NCI-H1048 (cell line): ENCODE data around the gene TMEM259.

Source experiments
- DNase-seq: peaks from one replicate; lab custom pipeline; 2025; lab: John Stamatoyannopoulos, UW

The TMEM259 gene

GRCh38 chr19:986083-986482 lies 34.8 kb downstream of the TMEM259 start:
- DNase-seq: no peak

DNA sequence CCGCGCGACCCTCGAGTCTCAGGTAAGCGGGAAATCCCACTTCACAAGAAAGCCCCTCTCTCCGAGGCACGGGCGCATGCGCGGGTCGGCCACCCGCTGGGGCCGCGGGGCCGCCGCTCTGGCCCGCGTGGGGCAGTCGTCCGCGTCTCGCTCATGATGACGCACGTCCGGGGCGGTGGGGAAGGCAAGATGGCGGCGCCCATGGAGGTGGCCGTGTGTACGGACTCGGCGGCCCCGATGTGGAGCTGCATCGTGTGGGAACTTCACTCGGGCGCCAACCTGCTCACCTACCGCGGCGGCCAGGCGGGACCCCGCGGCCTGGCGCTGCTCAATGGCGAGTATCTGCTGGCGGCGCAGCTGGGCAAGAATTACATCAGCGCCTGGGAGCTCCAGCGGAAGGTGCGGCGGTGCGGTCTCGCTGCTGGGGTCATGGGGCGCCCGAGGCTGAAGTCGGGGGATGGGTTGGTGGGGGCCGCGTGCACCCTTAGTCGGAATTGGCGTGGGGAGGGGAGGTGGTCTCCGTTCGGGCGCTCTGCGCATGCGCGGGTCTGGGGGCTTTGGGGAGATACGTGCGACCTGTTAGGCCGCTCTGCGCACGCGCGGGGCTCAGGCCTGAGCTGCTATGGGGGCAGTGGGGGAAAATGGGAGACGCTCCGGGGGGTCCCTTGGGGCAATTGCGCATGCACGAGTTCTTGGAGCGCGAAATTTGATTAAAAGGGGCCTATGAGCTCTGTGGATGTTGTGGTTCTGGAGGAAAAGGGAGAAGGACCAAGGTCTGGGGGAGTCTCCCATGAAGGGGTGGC lies 36.6 kb downstream of the TMEM259 start, which contains the start of gene WDR18:
Gene WDR18 (plus strand): TSS at position 181 of the 803 bp plus-strand sequence. CDS start 9 bp downstream, at position 190.
- peak; percentile 67 for DNase-seq

GRCh38 chr19:982567-983170 lies 38.3 kb downstream of the TMEM259 start:
- DNase-seq: no peak

DNA sequence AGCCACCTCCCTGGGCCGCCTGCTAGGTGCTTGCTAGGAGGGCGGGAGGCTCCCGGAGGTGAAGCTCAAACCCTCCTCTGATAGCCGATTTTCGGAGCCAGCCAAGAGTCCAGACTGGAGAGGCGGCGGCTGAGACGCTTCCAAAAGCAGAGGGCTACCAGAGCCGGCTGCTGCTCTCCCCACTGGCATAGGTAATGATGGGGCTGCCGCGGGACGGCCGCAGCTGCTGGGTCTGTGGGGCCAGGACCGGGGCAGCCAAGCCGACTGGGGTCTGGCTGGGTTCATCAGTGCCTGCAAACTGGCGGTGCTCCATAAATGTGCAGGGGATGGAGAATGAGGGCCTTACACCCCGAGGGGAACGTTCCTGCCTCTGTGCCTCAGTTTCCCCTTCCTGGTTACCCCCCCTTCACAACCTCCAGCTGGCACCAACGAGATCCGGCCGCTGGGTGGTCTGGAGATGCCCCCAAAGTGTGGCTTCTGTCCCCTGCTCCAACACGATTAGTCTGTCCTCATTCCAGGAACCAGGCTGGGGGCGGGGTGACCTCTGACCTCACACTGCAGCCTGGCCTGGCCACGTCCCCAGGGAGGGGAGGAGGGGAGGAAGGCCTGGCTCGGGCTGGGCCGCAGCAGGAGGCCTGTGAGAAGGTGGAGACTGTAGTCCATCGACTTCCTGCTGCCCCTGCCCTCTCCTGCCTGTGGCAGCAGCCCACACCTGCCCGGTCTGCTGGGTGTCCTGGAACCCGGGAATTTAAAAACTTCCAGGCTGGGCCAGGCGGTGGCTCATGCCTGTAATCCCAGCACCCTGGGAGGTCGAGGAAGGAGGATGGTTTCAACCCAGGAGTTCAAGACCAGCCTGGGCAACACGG lies 40.6 kb downstream of the TMEM259 start:
- no peak for DNase-seq

DNA sequence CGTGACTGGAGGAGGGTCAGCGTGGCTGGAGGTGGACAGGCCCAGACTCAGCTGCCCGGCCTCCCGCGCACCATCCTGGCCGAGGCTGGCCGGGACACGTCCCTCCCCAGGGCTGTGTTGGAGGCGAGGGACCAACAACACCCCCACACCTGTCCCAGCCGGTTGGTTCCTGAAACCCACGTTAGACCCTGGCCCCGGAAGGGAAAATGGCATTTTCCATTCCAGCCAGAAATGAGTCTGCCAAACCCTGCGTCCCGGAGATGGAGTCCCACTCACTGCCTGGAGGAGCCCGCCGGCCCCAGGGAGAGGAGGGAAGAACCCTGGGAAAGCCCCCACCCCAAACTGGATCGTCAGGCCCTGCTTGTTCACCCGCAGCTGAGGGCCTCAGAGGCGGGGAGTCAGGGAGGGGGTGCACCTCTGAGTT lies 41.6 kb downstream of the TMEM259 start:
- no peak for DNase-seq

DNA sequence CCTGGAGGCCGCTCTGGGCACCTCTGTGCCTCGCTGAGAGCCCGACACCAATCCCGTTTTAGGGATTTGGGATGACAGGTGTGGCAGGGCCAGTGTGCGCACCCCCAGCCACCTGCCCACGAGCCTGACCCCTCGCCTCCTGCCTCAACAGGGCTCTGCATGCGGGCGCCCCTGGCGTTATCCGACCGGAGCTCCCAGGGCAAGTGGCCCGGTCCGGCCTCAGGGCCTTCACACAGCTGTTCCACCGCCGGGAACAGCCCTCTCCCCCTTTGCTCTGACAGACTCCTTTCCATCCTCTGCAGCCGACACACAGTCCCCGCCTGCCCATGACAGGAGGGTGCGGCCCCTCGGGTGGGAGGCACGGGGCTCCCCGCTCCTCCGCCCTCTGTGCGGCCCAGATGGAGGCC lies 43.9 kb downstream of the TMEM259 start:
- DNase-seq: no peak

- no peak for DNase-seq
Measured at GRCh38 chr19:976476-976875, 44.4 kb downstream of the TMEM259 start.

GRCh38 chr19:974564-975257 lies 46.2 kb downstream of the TMEM259 start:
- no peak for DNase-seq

GRCh38 chr19:973726-974563 lies 47.0 kb downstream of the TMEM259 start:
- no peak for DNase-seq

- DNase-seq: no peak
Measured at GRCh38 chr19:972281-972680, 48.6 kb downstream of the TMEM259 start.

DNA sequence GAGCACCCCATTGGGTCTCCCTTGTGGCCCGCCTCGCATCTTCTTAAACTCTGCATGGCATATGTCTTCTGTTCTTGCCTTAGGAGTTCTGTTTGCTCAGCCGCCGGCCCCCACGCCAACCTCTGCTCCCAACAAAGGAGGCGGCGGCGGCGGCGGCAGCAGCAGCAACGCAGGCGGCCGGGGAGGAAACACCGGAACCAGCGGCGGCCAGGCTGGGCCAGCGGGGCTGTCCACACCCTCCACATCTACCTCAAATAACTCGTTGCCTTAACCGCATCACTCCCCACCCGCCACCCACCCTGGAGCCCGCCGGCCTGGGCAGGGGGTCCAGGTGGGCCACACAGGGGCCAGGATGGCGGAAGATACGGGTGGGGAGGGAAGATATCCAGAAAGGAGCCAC lies 49.1 kb downstream of the TMEM259 start:
- DNase-seq: no peak

DNA sequence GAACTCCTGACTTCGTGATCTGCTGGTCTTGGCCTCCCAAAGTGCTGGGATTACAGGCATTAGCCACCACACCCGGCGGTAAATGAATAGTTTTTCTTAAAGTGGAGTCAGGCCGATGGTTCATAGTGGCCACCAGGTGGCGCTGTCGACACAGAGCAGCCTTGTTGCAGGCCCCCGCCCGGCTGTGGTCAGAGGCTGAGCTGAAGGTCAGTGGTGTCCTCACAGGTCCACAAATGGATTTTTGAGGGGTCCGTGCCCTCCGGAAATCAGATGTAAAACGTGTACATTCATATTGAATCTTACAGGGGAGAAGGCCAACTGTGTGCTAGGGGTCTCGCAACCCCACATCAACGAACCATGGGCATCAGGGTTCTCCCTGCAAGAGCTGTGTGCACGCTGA lies 50.2 kb downstream of the TMEM259 start:
- no peak for DNase-seq

- no peak for DNase-seq
Measured at GRCh38 chr19:966485-967088, 54.3 kb downstream of the TMEM259 start.

DNA sequence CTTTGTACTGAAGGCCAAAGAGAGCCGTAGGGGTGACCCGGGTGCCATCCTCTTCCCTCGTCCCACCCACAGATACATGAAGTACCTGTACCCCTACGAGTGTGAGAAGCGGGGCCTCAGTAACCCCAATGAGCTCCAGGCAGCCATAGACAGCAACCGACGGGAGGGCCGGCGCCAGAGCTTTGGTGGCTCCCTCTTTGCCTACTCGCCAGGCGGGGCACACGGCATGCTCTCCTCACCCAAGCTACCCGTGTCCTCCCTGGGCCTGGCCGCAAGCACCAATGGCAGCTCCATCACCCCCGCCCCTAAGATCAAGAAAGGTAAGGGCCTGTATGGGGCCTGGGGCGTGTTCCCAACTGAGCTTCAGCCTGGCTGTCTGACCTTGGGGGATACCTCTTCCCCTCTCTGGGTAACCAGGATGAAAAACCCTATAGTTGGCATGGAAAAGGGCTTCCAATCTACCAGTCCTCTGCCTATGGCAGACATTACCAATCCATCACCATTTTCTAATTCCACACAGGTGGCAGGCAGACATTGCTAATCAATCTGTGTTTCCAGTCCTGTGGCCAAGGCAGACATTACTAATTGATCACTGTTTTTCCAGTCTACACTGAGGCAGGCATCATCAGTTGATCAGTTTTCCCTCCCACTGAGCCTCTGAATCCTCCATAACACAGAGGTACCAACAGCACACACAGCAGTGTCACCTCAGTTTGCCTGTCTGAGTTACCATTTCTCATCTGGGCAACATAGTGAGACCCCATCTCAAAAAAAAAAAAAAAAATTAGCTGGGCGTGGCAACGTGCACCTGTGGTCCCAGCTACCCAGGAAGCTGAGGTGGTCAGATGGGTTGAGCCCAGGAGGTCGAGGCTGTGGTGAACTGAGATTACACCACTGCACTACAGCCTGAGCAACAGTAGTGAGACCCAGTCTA lies 55.9 kb downstream of the TMEM259 start:
- DNase-seq: no peak

DNA sequence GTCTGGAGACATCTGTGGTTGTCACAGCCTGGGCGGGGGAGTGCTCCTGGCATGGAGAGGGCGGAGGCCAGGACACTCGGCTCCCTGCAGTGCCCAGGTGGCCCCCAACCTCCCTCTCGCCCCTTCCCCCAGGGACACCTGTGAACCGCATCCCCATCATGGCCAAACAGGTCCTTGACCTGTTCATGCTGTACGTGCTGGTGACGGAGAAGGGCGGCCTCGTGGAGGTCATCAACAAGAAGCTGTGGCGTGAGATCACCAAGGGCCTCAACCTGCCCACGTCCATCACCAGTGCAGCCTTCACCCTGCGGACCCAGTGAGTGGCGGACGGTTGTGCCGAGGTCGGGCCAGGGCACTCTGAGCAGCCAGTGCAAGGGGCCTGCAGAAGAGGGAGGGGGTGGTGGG lies 56.8 kb downstream of the TMEM259 start:
- DNase-seq: no peak

DNA sequence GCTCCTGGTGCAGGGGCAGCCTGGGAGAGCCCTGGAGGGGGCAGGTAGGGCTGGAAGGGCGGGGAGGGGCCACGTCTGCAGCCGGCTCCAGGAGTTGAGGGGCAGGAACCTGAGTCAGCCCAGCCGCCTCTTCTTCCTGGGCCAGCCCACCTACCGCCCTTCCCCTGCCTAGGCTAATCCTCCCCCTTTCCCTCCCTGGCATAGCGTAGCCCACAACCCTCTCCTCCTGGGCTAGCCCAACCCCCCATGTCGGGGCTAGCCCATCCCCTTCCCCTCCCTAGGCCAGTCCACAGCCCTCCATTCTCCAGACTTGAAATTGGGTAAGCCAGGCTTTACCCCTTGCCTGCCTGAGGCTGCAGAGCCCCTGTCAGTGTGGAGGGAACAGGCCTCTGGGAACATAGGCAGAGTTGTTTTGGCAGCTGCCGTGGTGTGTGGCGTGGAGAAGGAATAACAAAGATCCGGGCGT lies 57.4 kb downstream of the TMEM259 start:
- DNase-seq: no peak

- no peak for DNase-seq
Measured at GRCh38 chr19:962683-963400, 58.1 kb downstream of the TMEM259 start.

- no peak for DNase-seq
Measured at GRCh38 chr19:961866-962620, 58.9 kb downstream of the TMEM259 start.
